ENCODE results near the gene BYSL.

- TF ChIP-seq EHF (CRISPR knock-in tag; IDR thresholded peaks at IDR 0.05) (no peak), BHLHE40 (IDR thresholded peaks at IDR 0.05; ENCODE audit: low read depth, low read length) (no peak), CHD4 (IDR thresholded peaks at IDR 0.05; ENCODE audit: borderline replicate concordance) (no peak)
- TF ChIP-seq, protein P1, sequence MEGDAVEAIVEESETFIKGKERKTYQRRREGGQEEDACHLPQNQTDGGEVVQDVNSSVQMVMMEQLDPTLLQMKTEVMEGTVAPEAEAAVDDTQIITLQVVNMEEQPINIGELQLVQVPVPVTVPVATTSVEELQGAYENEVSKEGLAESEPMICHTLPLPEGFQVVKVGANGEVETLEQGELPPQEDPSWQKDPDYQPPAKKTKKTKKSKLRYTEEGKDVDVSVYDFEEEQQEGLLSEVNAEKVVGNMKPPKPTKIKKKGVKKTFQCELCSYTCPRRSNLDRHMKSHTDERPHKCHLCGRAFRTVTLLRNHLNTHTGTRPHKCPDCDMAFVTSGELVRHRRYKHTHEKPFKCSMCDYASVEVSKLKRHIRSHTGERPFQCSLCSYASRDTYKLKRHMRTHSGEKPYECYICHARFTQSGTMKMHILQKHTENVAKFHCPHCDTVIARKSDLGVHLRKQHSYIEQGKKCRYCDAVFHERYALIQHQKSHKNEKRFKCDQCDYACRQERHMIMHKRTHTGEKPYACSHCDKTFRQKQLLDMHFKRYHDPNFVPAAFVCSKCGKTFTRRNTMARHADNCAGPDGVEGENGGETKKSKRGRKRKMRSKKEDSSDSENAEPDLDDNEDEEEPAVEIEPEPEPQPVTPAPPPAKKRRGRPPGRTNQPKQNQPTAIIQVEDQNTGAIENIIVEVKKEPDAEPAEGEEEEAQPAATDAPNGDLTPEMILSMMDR (IDR thresholded peaks at IDR 0.05) = no peak
Observed at GRCh38 chr6:41914869-41915530, 6.3 kb upstream of the BYSL start.
